ENCODE measurements around the gene SRRM3. TPM values are rescaled to one million over a fixed set of nuclear protein-coding genes. Genes with fewer than 3 reads are reported as not detected.
A peak's percentile ranks its signal among the peaks of the same experiment; 100 is the strongest.

Gene SRRM3
- total and polyA plus RNA-seq, 2 experiments from 2014 or later = 0.39 to 0.65 TPM

GRCh38 chr7:76244781-76245391 lies 43.2 kb downstream of the SRRM3 start:
- H3K27ac ChIP-seq = no peak overlapping the region
- H4K20me1 ChIP-seq (ENCODE audit: insufficient read depth) = no peaks in the 10 kb centered on the region
- DNase-seq = no peak
- H3K4me3 ChIP-seq = no peak overlapping the region
- TF ChIP-seq EZH2phosphoT487 (IDR thresholded peaks at IDR 0.05; ENCODE audit: insufficient read depth, low read depth) = no peak
- no peak for TF ChIP-seq EZH2 (IDR thresholded peaks at IDR 0.05; ENCODE audit: insufficient read depth, poor library complexity, severe bottlenecking)
- no peaks in the 10 kb centered on the region for H3K36me3 ChIP-seq (ENCODE audit: low read depth)
- H3K4me1 ChIP-seq (ENCODE audit: insufficient read depth) = no peaks in the 10 kb centered on the region
- H3K79me2 ChIP-seq (ENCODE audit: insufficient read depth) = no peaks in the 10 kb centered on the region
- WGBS, 2 experiments (ENCODE audit: low coverage in 1 of 2, low lambda C conversion rate in 2 of 2, missing lambda C conversion rate in 2 of 2) = 13 to 18% methylated on average over 3 of the region's 3 CpGs
- no peak overlapping the region for H3K9ac ChIP-seq
- H2AFZ ChIP-seq = no peak overlapping the region
- in situ Hi-C loops (cut with MboI) = no loop called here
- no peak overlapping the region for H3K4me2 ChIP-seq (ENCODE audit: unreplicated experiment)
- no peaks in the 10 kb centered on the region for H3K27me3 ChIP-seq (replicated peaks; ENCODE audit: insufficient read depth)
- no peaks in the 10 kb centered on the region for H3K9me2 ChIP-seq (ENCODE audit: insufficient read depth)
- no peaks in the 10 kb centered on the region for H3K9me3 ChIP-seq (ENCODE audit: low read depth)
- no peaks in the 10 kb centered on the region for H3F3A ChIP-seq (ENCODE audit: insufficient read depth)

GRCh38 chr7:76246804-76247389 lies 45.2 kb downstream of the SRRM3 start:
- H4K20me1 ChIP-seq (ENCODE audit: insufficient read depth) = no peaks in the 10 kb centered on the region
- no peaks in the 10 kb centered on the region for H3K9me3 ChIP-seq (ENCODE audit: low read depth)
- H3K27ac ChIP-seq = no peak overlapping the region
- no peaks in the 10 kb centered on the region for H3K36me3 ChIP-seq (ENCODE audit: low read depth)
- no peaks in the 10 kb centered on the region for H3K9me2 ChIP-seq (ENCODE audit: insufficient read depth)
- in situ Hi-C loops (cut with MboI) = no loop called here
- DNase-seq = no peak
- no peak overlapping the region for H3K4me2 ChIP-seq (ENCODE audit: unreplicated experiment)
- no peaks in the 10 kb centered on the region for H3F3A ChIP-seq (ENCODE audit: insufficient read depth)
- no peak overlapping the region for H3K4me3 ChIP-seq
- 0 out of 2 replicates have a peak, but pooled peaks cover 4% of the 10 kb centered on the region for H3K4me1 ChIP-seq (ENCODE audit: insufficient read depth)
- WGBS, 2 experiments (ENCODE audit: low coverage in 1 of 2, low lambda C conversion rate in 2 of 2, missing lambda C conversion rate in 2 of 2) = 31 to 32% methylated on average over 3 to 5 of the region's 5 CpGs
- no peak overlapping the region for H2AFZ ChIP-seq
- H3K79me2 ChIP-seq (ENCODE audit: insufficient read depth) = no peaks in the 10 kb centered on the region
- H3K27me3 ChIP-seq (replicated peaks; ENCODE audit: insufficient read depth) = no peaks in the 10 kb centered on the region
- TF ChIP-seq EZH2 (IDR thresholded peaks at IDR 0.05; ENCODE audit: insufficient read depth, poor library complexity, severe bottlenecking) (no peak), EZH2phosphoT487 (IDR thresholded peaks at IDR 0.05; ENCODE audit: insufficient read depth, low read depth) (no peak)
- no peak overlapping the region for H3K9ac ChIP-seq

- H3K4me3 ChIP-seq = no peak overlapping the region
- H3K79me2 ChIP-seq (ENCODE audit: insufficient read depth) = no peaks in the 10 kb centered on the region
- H3K27ac ChIP-seq = no peak overlapping the region
- no peak overlapping the region for H3K9ac ChIP-seq
- H4K20me1 ChIP-seq (ENCODE audit: insufficient read depth) = no peaks in the 10 kb centered on the region
- H3K36me3 ChIP-seq (ENCODE audit: low read depth) = no peaks in the 10 kb centered on the region
- H3K9me3 ChIP-seq (ENCODE audit: low read depth) = no peaks in the 10 kb centered on the region
- TF ChIP-seq EZH2 (IDR thresholded peaks at IDR 0.05; ENCODE audit: insufficient read depth, poor library complexity, severe bottlenecking) = no peak
- no peak for TF ChIP-seq EZH2phosphoT487 (IDR thresholded peaks at IDR 0.05; ENCODE audit: insufficient read depth, low read depth)
- H2AFZ ChIP-seq = no peak overlapping the region
- no peak overlapping the region for H3K4me2 ChIP-seq (ENCODE audit: unreplicated experiment)
- in situ Hi-C loops (cut with MboI) = no loop called here
- no peaks in the 10 kb centered on the region for H3K9me2 ChIP-seq (ENCODE audit: insufficient read depth)
- WGBS, 2 experiments (ENCODE audit: low coverage in 1 of 2, low lambda C conversion rate in 2 of 2, missing lambda C conversion rate in 2 of 2) = 76 to 81% methylated on average over 10 of the region's 10 CpGs
- no peak for DNase-seq
- 0 out of 2 replicates have a peak, but pooled peaks cover 4% of the 10 kb centered on the region for H3K4me1 ChIP-seq (ENCODE audit: insufficient read depth)
- no peaks in the 10 kb centered on the region for H3K27me3 ChIP-seq (replicated peaks; ENCODE audit: insufficient read depth)
- no peaks in the 10 kb centered on the region for H3F3A ChIP-seq (ENCODE audit: insufficient read depth)
Observed at GRCh38 chr7:76247938-76248337, 46.2 kb downstream of the SRRM3 start.

- Histone ChIP-seq H3K27ac (no peak overlapping the region), H2AFZ (no peak overlapping the region), H3K27me3 (replicated peaks; ENCODE audit: insufficient read depth) (0 out of 2 replicates have a peak, but pooled peaks cover 6% of the 10 kb centered on the region), H3K9ac (no peak overlapping the region), H3K4me1 (ENCODE audit: insufficient read depth) (0 out of 2 replicates have a peak, but pooled peaks cover 4% of the 10 kb centered on the region), H4K20me1 (ENCODE audit: insufficient read depth) (no peaks in the 10 kb centered on the region), H3K36me3 (ENCODE audit: low read depth) (no peaks in the 10 kb centered on the region), H3K4me3 (no peak overlapping the region), H3K79me2 (ENCODE audit: insufficient read depth) (no peaks in the 10 kb centered on the region), H3F3A (ENCODE audit: insufficient read depth) (no peaks in the 10 kb centered on the region), H3K9me3 (ENCODE audit: low read depth) (no peaks in the 10 kb centered on the region), H3K4me2 (ENCODE audit: unreplicated experiment) (no peak overlapping the region), H3K9me2 (ENCODE audit: insufficient read depth) (no peaks in the 10 kb centered on the region)
- WGBS, 2 experiments (ENCODE audit: low coverage in 1 of 2, low lambda C conversion rate in 2 of 2, missing lambda C conversion rate in 2 of 2) = 41 to 50% methylated on average over 6 of the region's 6 CpGs
- in situ Hi-C loops (cut with MboI) = no loop called here
- DNase-seq = peak; percentile 39
- TF ChIP-seq EZH2 (IDR thresholded peaks at IDR 0.05; ENCODE audit: insufficient read depth, poor library complexity, severe bottlenecking) (no peak), EZH2phosphoT487 (IDR thresholded peaks at IDR 0.05; ENCODE audit: insufficient read depth, low read depth) (no peak)
Observed at GRCh38 chr7:76252021-76252420, 50.3 kb downstream of the SRRM3 start.
